ENCODE measurements around the gene STX18. TPM values are rescaled to one million over a fixed set of nuclear protein-coding genes. Genes with fewer than 3 reads are reported as not detected.
A peak's percentile ranks its signal among the peaks of the same experiment; 100 is the strongest.

The STX18 gene
- total RNA-seq, 4 donors from 2014 or later: 17.8 to 25.4 (median 23.4) TPM

DNA sequence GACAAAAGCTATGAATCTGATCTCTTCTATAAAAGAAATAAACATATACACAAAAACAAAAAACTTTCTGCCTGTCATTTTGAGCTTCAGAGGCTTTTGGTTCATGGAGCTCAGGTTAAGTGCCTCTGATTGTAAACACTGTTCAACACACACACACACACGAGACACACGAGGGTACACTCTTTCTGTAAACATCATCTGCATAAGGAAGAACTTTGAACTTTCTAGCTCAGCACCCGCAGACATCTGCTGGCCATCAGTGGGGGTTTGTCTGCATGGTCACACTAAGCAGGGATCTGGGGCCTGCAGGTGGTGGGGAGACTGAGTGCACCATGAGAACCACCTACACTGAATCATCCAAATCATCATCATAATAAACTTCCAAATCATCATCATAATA is 54.9 kb downstream of the STX18 start:
- no peak for TF ChIP-seq POLR2A (IDR thresholded peaks at IDR 0.05)
- Histone ChIP-seq H3K4me3 (no peak overlapping the region), H3K27ac (no peak overlapping the region), H3K36me3 (no peaks in the 10 kb centered on the region), H3K4me1 (peaks cover 0 to 21% (median 0%) of the 10 kb centered on the region in 3 donors), H3K27me3 (no peaks in the 10 kb centered on the region), H3K9me3 (no peaks in the 10 kb centered on the region)
- 44 to 80% methylated on average over 1 to 3 of the region's 3 CpGs for WGBS, 2 donors (ENCODE audit: low coverage in 1 of 2)
- no peak for ATAC-seq

DNA sequence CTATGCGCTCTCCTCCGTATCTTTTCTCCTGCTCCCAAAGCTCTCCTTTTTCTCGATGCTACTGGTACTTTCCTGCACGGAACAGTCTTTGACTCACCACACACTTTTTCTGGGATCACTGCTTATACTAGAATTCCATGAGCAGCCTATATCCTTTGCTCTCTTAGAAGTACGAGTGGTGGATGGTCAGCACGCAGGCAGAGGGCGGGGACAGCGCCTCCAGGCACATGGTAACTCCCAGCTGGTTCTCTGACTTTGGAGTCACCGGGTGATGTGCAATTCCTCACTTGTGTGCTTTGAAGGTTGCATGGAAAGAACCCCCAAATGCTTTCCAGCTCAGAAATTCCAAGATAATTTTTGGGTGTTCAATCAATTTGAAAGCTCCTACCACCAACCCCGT is 56.0 kb downstream of the STX18 start:
- ATAC-seq: no peak
- WGBS, 2 donors (ENCODE audit: low coverage in 1 of 2): 71 to 80% methylated on average over 1 to 8 of the region's 10 CpGs

DNA sequence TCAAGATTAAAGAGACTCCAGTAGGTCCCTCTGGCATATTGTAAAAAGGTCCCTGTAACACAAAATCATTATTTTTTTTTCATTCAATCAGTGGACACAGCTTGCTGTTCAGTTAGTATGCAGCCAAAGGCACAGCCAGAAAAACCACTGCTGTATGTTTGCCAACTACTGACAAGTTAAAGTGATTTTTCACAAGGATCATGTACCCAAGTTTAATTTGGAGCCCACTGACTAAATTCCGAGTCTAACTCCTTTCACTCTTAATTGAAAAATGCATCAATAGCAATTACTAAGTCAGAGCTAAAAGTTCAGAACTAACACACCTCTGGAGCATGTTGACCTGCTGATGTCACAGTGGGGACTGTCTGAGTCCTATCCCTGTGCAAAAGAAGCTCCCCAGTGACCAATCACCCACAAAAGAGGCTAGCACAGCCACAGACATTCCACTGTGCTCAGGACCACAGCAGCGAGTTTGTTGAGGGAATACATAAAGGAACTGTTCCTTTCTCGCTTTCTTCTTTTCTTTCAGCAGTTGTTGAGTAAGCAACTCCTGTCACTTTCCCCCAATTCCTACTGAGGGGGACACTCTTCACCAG is 60.4 kb downstream of the STX18 start:
- H3K9me3 ChIP-seq: no peaks in the 10 kb centered on the region
- 64 to 72% methylated on average over 3 of the region's 3 CpGs for whole genome bisulfite sequencing, 2 donors (ENCODE audit: low coverage in 1 of 2)

More for the DNA sequence above, 56.0 kb downstream of the STX18 start:
- no peaks in the 10 kb centered on the region for H3K27me3 ChIP-seq
- no peak for TF ChIP-seq POLR2A (IDR thresholded peaks at IDR 0.05)
- no peak for TF ChIP-seq POLR2AphosphoS5 (IDR thresholded peaks at IDR 0.05)
- TF ChIP-seq CTCF (IDR thresholded peaks at IDR 0.05): no peak
- no peaks in the 10 kb centered on the region for H3K9me3 ChIP-seq
- H3K36me3 ChIP-seq: no peaks in the 10 kb centered on the region
- H3K27ac ChIP-seq: no peak overlapping the region
- H3K4me1 ChIP-seq: peaks cover 0 to 32% (median 0%) of the 10 kb centered on the region in 3 donors
- H3K4me3 ChIP-seq: no peak overlapping the region

DNA sequence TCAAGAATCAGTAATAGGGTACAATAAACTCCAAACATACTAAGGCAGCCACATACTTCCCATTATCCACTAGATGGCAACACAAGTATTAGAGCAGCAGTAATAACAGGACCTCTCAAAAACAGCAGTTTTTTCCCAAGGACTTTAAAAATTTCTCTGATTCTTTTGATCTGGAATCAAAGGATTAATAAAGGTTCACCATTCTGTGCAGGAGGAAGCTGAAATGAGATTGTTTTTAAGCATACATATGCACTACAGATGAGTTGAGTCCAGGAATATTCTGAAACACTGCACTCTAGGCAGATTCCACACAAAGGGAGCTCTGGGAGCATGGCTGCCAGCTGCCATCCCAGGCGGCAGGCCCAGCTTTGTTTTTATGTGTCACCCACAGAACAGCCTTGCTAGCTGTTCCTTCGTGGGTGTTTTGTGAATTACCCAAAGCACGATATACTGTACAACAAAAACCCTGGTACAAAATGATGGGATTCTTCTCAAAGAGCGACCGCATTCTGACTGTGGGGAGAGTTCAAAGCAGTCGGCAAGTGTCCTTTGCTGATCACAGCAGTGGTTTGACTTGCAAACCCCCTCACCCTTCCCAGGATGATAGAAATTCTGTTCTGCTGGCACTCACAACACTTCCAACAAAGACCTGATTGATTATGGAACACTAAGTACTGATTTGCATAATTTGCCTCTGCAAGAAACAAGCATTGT is 61.0 kb downstream of the STX18 start:
- no peak overlapping the region for H3K4me3 ChIP-seq
- ATAC-seq: no peak
- WGBS, 2 donors (ENCODE audit: low coverage in 1 of 2): 62 to 75% methylated on average over 5 of the region's 6 CpGs
- H3K27ac ChIP-seq: no peak overlapping the region
- TF ChIP-seq EP300 (IDR thresholded peaks at IDR 0.05) (no peak), POLR2A (IDR thresholded peaks at IDR 0.05) (no peak), CTCF (IDR thresholded peaks at IDR 0.05) (peak in 1 of 4 experiments; percentile 42)
- no peaks in the 10 kb centered on the region for H3K27me3 ChIP-seq
- peaks cover 0 to 25% (median 0%) of the 10 kb centered on the region in 3 donors for H3K4me1 ChIP-seq
- H3K36me3 ChIP-seq: no peaks in the 10 kb centered on the region
- H3K9me3 ChIP-seq: no peaks in the 10 kb centered on the region

More for the DNA sequence above, 60.4 kb downstream of the STX18 start:
- Histone ChIP-seq H3K27me3 (no peaks in the 10 kb centered on the region), H3K4me3 (no peak overlapping the region), H3K27ac (no peak overlapping the region), H3K36me3 (no peaks in the 10 kb centered on the region), H3K4me1 (peaks cover 0 to 25% (median 0%) of the 10 kb centered on the region in 3 donors)
- no peak for TF ChIP-seq POLR2A (IDR thresholded peaks at IDR 0.05)
- TF ChIP-seq CTCF (IDR thresholded peaks at IDR 0.05): no peak
- no peak for TF ChIP-seq EP300 (IDR thresholded peaks at IDR 0.05)
- TF ChIP-seq POLR2AphosphoS5 (IDR thresholded peaks at IDR 0.05): no peak
- no peak for ATAC-seq

DNA sequence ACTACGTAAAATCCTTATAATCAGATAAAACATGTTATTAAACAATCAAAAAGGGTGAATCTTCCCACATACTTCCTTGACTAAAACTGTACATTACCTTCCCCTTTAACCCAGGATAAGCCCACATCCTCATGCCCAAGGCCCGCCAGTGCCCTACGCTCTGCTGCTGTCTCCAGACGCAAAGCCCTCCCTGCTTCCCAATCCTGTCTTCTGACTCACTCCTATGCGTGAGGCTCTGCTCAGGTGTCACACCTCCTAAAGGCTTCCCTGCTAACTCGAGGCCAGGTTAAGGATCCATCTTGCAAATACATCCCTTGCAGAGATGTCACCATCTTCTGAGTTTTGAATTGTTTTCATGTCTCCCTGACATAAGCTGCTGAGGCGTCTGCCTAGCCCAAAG is 61.6 kb downstream of the STX18 start:
- Histone ChIP-seq H3K27me3 (no peaks in the 10 kb centered on the region), H3K9me3 (no peaks in the 10 kb centered on the region), H3K27ac (no peak overlapping the region), H3K4me3 (no peak overlapping the region), H3K36me3 (no peaks in the 10 kb centered on the region), H3K4me1 (peaks cover 0 to 25% (median 0%) of the 10 kb centered on the region in 3 donors)
- TF ChIP-seq EP300 (IDR thresholded peaks at IDR 0.05): no peak
- TF ChIP-seq POLR2AphosphoS5 (IDR thresholded peaks at IDR 0.05): no peak
- TF ChIP-seq POLR2A (IDR thresholded peaks at IDR 0.05): no peak
- TF ChIP-seq CTCF (IDR thresholded peaks at IDR 0.05): no peak
- WGBS, 2 donors (ENCODE audit: low coverage in 1 of 2): 80 to 83% methylated on average over 6 to 7 of the region's 7 CpGs
- ATAC-seq: no peak
